ENCODE results near the gene VSTM2L.

DNA sequence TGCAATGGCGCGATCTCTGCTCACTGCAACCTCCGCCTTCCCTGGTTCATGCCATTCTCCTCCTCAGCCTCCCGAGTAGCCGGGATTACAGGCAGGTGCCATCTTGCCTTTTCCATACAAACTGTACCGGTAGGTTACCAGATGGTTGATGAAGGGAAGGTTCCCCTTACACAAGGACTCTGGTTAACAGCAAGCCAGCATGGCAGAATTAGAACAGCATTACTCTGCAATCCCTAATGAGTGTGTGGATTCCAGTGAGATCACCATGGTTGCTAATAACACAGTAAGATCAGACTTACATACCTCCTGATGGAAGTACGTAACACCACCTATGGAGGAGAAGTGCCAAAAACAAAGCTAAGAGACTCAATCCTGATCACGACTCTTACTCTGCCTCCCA is 78.6 kb downstream of the VSTM2L start:
- TF ChIP-seq, protein P1, sequence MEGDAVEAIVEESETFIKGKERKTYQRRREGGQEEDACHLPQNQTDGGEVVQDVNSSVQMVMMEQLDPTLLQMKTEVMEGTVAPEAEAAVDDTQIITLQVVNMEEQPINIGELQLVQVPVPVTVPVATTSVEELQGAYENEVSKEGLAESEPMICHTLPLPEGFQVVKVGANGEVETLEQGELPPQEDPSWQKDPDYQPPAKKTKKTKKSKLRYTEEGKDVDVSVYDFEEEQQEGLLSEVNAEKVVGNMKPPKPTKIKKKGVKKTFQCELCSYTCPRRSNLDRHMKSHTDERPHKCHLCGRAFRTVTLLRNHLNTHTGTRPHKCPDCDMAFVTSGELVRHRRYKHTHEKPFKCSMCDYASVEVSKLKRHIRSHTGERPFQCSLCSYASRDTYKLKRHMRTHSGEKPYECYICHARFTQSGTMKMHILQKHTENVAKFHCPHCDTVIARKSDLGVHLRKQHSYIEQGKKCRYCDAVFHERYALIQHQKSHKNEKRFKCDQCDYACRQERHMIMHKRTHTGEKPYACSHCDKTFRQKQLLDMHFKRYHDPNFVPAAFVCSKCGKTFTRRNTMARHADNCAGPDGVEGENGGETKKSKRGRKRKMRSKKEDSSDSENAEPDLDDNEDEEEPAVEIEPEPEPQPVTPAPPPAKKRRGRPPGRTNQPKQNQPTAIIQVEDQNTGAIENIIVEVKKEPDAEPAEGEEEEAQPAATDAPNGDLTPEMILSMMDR (IDR thresholded peaks at IDR 0.05), result no peak
- TF ChIP-seq ZFX (IDR thresholded peaks at IDR 0.05; ENCODE audit: borderline replicate concordance), result no peak

Measured in 22Rv1 (cell line).